AML-193 (cell line): ENCODE data around the gene SDCBP2.

Experiments used
- DNase-seq, 2 experiments: peaks; one replicate each; lab custom pipeline; 2025; lab: John Stamatoyannopoulos, UW

SDCBP2 gene

GRCh38 chr20:1313236-1313964 is 15.5 kb downstream of the SDCBP2 start:
- DNase-seq, result peak in 1 of 2 experiments; percentile 11

GRCh38 chr20:1312904-1313235 is 16.1 kb downstream of the SDCBP2 start:
- DNase-seq, result no peak

GRCh38 chr20:1312308-1312707 is 16.6 kb downstream of the SDCBP2 start:
- no peak for DNase-seq

- DNase-seq, result no peak
These were observed 18.3 kb downstream of the SDCBP2 start for GRCh38 chr20:1310506-1311190.

GRCh38 chr20:1310071-1310470 is 18.9 kb downstream of the SDCBP2 start:
- DNase-seq, result no peak

- no peak for DNase-seq
These were observed 19.5 kb downstream of the SDCBP2 start for GRCh38 chr20:1309439-1309847.

GRCh38 chr20:1308702-1309095 is 20.2 kb downstream of the SDCBP2 start:
- DNase-seq, result no peak

- DNase-seq, result no peak
These were observed 20.8 kb downstream of the SDCBP2 start for GRCh38 chr20:1308067-1308701.

GRCh38 chr20:1307571-1307971 is 21.4 kb downstream of the SDCBP2 start:
- DNase-seq, result no peak

- no peak for DNase-seq
These were observed 21.8 kb downstream of the SDCBP2 start for GRCh38 chr20:1307171-1307570.

- DNase-seq, result no peak
These were observed 22.4 kb downstream of the SDCBP2 start for GRCh38 chr20:1306316-1307135.

- DNase-seq, result no peak
These were observed 23.2 kb downstream of the SDCBP2 start for GRCh38 chr20:1305712-1306111.

- DNase-seq, result no peak
These were observed 24.0 kb downstream of the SDCBP2 start for GRCh38 chr20:1304710-1305515.

GRCh38 chr20:1302685-1303541 is 26.0 kb downstream of the SDCBP2 start:
- DNase-seq, result no peak

- peak in 1 of 2 experiments; percentile 36 for DNase-seq
These were observed 27.9 kb downstream of the SDCBP2 start for GRCh38 chr20:1301031-1301529.

- no peak for DNase-seq
These were observed 28.7 kb downstream of the SDCBP2 start for GRCh38 chr20:1300083-1300840.

- DNase-seq, result peak in 1 of 2 experiments; percentile 2
These were observed 29.4 kb downstream of the SDCBP2 start for GRCh38 chr20:1299522-1299921.

- no peak for DNase-seq
These were observed 29.9 kb downstream of the SDCBP2 start for GRCh38 chr20:1298888-1299511.

- no peak for DNase-seq
These were observed 30.8 kb downstream of the SDCBP2 start for GRCh38 chr20:1298166-1298565.
